ENCODE data around the gene RASSF5. TPM values are rescaled to one million over a fixed set of nuclear protein-coding genes. Genes with fewer than 3 reads are reported as not detected.

The RASSF5 gene
- polyA plus RNA-seq, 1 of the 3 experiments (the other 2 are of a cell fraction): 2.2 TPM

DNA sequence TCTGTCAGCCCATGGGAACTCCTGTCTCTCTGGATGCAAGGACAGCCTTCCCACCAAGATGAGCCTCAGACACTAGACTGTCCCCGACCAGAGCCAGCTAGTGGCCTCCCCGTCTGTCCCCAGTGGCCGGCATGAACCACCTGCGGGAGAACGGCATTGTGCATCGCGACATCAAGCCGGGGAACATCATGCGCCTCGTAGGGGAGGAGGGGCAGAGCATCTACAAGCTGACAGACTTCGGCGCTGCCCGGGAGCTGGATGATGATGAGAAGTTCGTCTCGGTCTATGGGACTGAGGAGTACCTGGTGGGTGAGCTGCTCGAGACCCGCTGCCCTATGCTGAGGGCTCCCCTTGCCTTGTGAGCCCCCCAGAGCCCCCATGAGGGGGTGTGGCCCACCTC is 31.3 kb upstream of the RASSF5 start:
- Histone ChIP-seq H3K27ac (ENCODE audit: low read depth in 2 of 2, low read length in 1 of 2) (no peak overlapping the region), H4K20me1 (ENCODE audit: insufficient read depth) (no peaks in the 10 kb centered on the region), H3K9me2 (no peaks in the 10 kb centered on the region), H3K4me2 (no peak overlapping the region), H3K4me3 (ENCODE audit: low read depth in 2 of 2, low read length in 1 of 2) (no peak overlapping the region), H3K4me1 (ENCODE audit: control insufficient read depth in 1 of 2, insufficient read depth in 2 of 2, low read depth in 1 of 2, low read length in 1 of 2) (peaks cover 16 to 21% of the 10 kb centered on the region in 2 experiments; a peak in 3 of 4 replicates), H3K9ac (no peak overlapping the region), H3K79me2 (ENCODE audit: insufficient read depth) (peaks cover 6% of the 10 kb centered on the region; the same call in 1 of the 2 replicates), H3K27me3 (ENCODE audit: insufficient read depth) (no peaks in the 10 kb centered on the region), H3K36me3 (replicated peaks in 1 of 2; ENCODE audit: control insufficient read depth in 1 of 2, insufficient read depth in 2 of 2, low read length in 1 of 2) (peaks cover 4 to 16% of the 10 kb centered on the region in 2 experiments), H3K9me3 (no peaks in the 10 kb centered on the region), H3F3A (replicated peaks; ENCODE audit: insufficient read depth) (peaks cover 3% of the 10 kb centered on the region), H2AFZ (ENCODE audit: low read depth) (no peak overlapping the region)
- no peak for TF ChIP-seq USF2 (IDR thresholded peaks at IDR 0.05; ENCODE audit: borderline replicate concordance, low read depth, low read length)
- TF ChIP-seq EZH2phosphoT487 (IDR thresholded peaks at IDR 0.05; ENCODE audit: borderline replicate concordance, low read depth): no peak
- no peak for TF ChIP-seq SIN3A (IDR thresholded peaks at IDR 0.05; ENCODE audit: borderline replicate concordance, low read depth, low read length)
- TF ChIP-seq NRF1 (IDR thresholded peaks at IDR 0.05; ENCODE audit: low read depth, low read length): no peak
- no peak for TF ChIP-seq MAX (IDR thresholded peaks at IDR 0.05; ENCODE audit: low read depth)
- CTCF ChIA-PET: interaction anchor here (1.4 to 5.9 kb wide), 3 partner anchors 16 to 109 kb away, joined by 3 to 92 read pairs (median 85); no protein-coding TSS in a partner anchor
- POLR2A ChIA-PET: no interaction called here
- no peak for DNase-seq
- 82% methylated on average over 15 of the region's 17 CpGs for WGBS (ENCODE audit: low lambda C conversion rate)

GRCh38 chr1:206476591-206476990 is 30.7 kb upstream of the RASSF5 start:
- WGBS (ENCODE audit: low lambda C conversion rate): 97% methylated on average over 9 of the region's 14 CpGs
- H3K27me3 ChIP-seq (ENCODE audit: insufficient read depth): no peaks in the 10 kb centered on the region
- no peak for DNase-seq
- H2AFZ ChIP-seq (ENCODE audit: low read depth): no peak overlapping the region
- no peak overlapping the region for H3K4me3 ChIP-seq (ENCODE audit: low read depth in 2 of 2, low read length in 1 of 2)
- H3K4me1 ChIP-seq (ENCODE audit: control insufficient read depth in 1 of 2, insufficient read depth in 2 of 2, low read depth in 1 of 2, low read length in 1 of 2): peaks cover 12 to 21% of the 10 kb centered on the region in 2 experiments; a peak in 3 of 4 replicates
- H3K27ac ChIP-seq (ENCODE audit: low read depth in 2 of 2, low read length in 1 of 2): no peak overlapping the region
- ChIA-PET CTCF (interaction anchor here (1.0 to 6.7 kb wide), 5 partner anchors 14 to 136 kb away, joined by 3 to 103 read pairs (median 85); partner anchors contain the start of gene EIF2D), POLR2A (no interaction called here)
- no peak for TF ChIP-seq GABPA (IDR thresholded peaks at IDR 0.05; ENCODE audit: low read depth)
- no peaks in the 10 kb centered on the region for H3K9me3 ChIP-seq
- no peak overlapping the region for H3K9ac ChIP-seq
- peaks cover 3% of the 10 kb centered on the region for H3F3A ChIP-seq (replicated peaks; ENCODE audit: insufficient read depth)
- H4K20me1 ChIP-seq (ENCODE audit: insufficient read depth): no peaks in the 10 kb centered on the region
- H3K36me3 ChIP-seq (replicated peaks in 1 of 2; ENCODE audit: control insufficient read depth in 1 of 2, insufficient read depth in 2 of 2, low read length in 1 of 2): peaks cover 4 to 16% of the 10 kb centered on the region in 2 experiments
- no peaks in the 10 kb centered on the region for H3K9me2 ChIP-seq
- no peak overlapping the region for H3K4me2 ChIP-seq
- peaks cover 2% of the 10 kb centered on the region; the same call in 1 of the 2 replicates for H3K79me2 ChIP-seq (ENCODE audit: insufficient read depth)

DNA sequence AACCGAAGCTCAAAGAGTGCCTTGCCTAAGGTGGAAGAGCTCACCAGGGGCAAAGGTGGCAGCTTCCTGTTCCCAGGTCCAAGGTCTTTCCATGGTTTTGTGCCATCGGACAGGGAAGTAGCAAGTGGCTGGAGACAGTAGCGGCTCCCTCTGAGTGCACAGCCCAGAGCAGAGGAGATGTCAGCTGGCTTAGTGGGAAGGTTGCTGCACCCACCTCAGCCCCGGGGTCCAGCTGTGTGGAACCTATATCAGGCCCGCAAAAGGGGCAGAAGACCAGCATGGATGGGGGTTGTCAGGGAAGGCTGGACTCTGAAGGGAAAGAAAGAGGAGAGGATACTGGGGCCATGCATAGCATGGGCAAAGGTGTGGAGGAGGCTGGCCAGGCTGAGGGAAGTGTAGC is 30.2 kb upstream of the RASSF5 start:
- DNase-seq: no peak
- WGBS (ENCODE audit: low lambda C conversion rate): 86% methylated on average over 4 of the region's 5 CpGs
- Histone ChIP-seq H3K4me1 (ENCODE audit: control insufficient read depth in 1 of 2, insufficient read depth in 2 of 2, low read depth in 1 of 2, low read length in 1 of 2) (peaks cover 12 to 20% of the 10 kb centered on the region in 2 experiments; a peak in 3 of 4 replicates), H3K27me3 (ENCODE audit: insufficient read depth) (no peaks in the 10 kb centered on the region), H3K4me2 (no peak overlapping the region), H3K9ac (no peak overlapping the region), H2AFZ (ENCODE audit: low read depth) (no peak overlapping the region), H3K27ac (ENCODE audit: low read depth in 2 of 2, low read length in 1 of 2) (no peak overlapping the region), H3K79me2 (ENCODE audit: insufficient read depth) (no peaks in the 10 kb centered on the region), H3K9me2 (no peaks in the 10 kb centered on the region), H3K9me3 (no peaks in the 10 kb centered on the region), H3K36me3 (replicated peaks in 1 of 2; ENCODE audit: control insufficient read depth in 1 of 2, insufficient read depth in 2 of 2, low read length in 1 of 2) (peaks cover 4 to 16% of the 10 kb centered on the region in 2 experiments), H3K4me3 (ENCODE audit: low read depth in 2 of 2, low read length in 1 of 2) (no peak overlapping the region), H3F3A (replicated peaks; ENCODE audit: insufficient read depth) (peaks cover 3% of the 10 kb centered on the region), H4K20me1 (ENCODE audit: insufficient read depth) (no peaks in the 10 kb centered on the region)
- TF ChIP-seq MXI1 (IDR thresholded peaks at IDR 0.05; ENCODE audit: low read depth, low read length) (no peak), GATA2 (CRISPR knock-in tag; IDR thresholded peaks at IDR 0.05) (no peak)
- ChIA-PET CTCF (interaction anchor here (1.0 to 6.7 kb wide), 10 partner anchors 12 to 505 kb away, joined by 3 to 103 read pairs (median 4); partner anchors contain the start of gene EIF2D), POLR2A (no interaction called here)
